SK-MEL-5 (cell line): ENCODE measurements around the gene WDR73. TPM values are rescaled to one million over a fixed set of nuclear protein-coding genes. Genes with fewer than 3 reads are reported as not detected.
"Not testable (repeated sequence)": the region's sequence is repeated elsewhere in the genome, so short reads cannot be mapped to it uniquely, and the experiment has no call there.

Source experiments
- DNase-seq: peaks from one replicate; pipeline ENCODE4 v3.0.0-alpha.2; 2016; ENCODE audit warnings: low read depth, low spot score
- in situ Hi-C: cut with HindIII; loops from 2 replicates; pipeline ENCODE4 v1.10.0; 2016; ENCODE audit warnings: low sequenced_read_pairs, high pct_unique_total_duplicates, low pct_unique_long_range_greater_than_20kb
- total RNA-seq: library from RNA; depleted of rRNA; stranded (reverse); fragments of >200 nt; shearing (Covaris generic); gene quantifications from 2 replicates; pipeline ENCODE4 v1.2.3, GENCODE V29; 2014

The WDR73 gene
- total RNA-seq, 1 experiment from 2014 or later, result 31.5 TPM

DNA sequence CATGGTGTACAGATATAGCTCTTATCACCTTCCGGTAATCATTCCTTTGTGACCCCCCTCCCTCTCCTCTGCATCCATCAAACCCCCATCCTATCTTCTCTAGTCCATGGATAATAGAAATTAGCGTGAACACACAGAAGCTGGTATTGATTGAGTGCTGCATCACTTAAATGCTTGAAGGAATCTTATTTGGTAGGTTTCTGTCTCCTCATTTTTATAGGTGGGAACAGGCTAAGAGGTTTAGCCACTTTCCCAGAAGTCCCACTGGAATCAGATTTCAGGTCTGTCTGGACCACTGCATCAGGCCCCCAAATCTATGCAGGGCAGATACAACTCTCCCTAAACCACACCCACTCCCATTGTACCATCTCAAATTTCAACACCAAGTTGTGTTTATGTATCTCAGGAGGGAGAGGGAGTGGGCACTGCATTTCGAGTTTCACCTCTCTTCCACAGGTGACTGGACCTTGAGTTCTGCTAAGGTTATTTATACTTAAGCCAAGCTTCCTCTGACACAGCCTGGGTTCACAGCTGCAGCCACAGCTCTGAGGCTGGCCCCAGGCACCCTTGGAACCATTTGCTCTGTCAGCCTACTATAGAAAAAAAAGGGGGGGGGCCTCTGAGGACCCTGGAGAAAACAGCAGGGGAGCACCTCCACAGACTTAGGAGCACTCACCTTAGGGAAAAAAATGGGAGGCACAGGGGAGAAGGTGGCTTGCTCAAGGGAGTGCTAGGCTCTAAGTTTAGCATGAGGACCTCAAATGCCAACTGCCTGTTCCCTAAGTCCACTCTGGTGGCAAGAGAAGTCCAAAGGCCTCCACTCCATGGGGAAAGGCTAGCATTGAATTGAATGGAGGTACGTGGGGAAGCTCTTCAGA, 6.1 kb upstream of the WDR73 start:
- in situ Hi-C loops, result no loop called here
- no peak for DNase-seq

DNA sequence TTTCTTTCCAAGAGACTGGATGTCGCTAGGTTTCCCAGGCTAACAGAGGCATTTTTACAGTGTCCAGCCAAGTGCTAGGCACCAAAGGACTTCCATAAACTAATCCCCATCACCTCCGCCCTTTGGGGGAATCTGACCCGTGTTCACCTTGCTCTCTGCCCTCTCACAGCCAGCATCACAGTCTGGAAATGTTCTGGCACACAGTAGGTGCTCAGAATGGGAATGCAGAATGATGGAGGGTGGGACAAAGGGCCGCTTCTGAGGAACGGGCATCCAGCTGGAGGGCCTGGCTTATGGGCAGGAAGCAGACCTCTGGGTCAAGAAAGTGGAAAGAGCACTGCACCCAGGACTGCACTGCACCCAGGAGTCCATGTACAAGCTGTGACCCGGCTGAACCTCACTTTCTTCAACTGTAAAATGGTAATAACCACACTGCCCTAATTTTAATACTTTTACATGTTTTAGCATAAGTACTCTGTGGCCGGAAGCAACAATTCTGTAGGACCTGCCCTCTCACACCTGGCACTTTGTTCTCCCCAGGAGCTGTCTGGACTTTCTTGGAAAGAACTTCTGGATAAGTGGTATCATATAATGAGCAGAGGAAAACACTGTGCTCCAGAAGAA, 4.8 kb upstream of the WDR73 start:
- in situ Hi-C loops, result no loop called here

DNA sequence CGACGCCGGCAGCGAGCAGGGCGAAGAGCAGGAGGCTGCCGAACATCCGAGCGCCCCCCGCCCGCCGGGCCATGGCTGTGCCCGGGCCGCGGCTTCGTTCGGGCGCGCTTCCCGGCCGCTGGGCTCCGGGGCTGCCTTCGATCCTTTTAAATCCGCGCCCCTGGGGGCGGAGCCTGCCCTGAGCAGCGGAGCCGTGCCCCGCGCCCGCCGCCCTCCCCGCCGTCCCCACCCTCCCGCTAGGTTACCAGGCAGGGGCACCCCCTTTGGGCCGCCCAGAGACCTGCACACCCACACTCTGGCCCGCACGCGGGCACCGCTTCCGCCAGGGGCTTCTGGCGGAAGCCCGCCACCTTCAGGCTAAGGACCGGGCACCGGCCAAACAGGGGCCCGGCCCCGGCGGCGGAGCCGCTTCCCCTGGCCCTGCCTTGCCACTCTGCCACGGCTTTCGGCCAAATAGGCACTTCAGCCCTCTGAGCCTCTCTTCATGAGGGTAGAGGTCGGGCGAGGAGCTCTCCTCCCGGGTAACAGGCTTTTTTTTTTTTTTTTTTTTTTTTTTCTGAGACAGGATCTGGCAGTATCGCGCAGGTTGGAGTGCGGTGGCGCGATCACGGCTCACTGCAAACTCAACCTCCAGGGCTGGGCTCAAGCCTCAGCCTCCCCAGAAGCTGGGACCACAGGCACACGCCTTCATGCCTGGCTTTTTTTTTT, 4.2 kb upstream of the WDR73 start, which contains the start of gene NMB:
NMB (minus strand) TSS at position 120 of the 708 bp plus-strand sequence; CDS start at position 73, 47 bp downstream.
- peak; percentile 50 for DNase-seq
- in situ Hi-C loops, result no loop called here

More for the DNA sequence above, 4.8 kb upstream of the WDR73 start:
- no peak for DNase-seq

DNA sequence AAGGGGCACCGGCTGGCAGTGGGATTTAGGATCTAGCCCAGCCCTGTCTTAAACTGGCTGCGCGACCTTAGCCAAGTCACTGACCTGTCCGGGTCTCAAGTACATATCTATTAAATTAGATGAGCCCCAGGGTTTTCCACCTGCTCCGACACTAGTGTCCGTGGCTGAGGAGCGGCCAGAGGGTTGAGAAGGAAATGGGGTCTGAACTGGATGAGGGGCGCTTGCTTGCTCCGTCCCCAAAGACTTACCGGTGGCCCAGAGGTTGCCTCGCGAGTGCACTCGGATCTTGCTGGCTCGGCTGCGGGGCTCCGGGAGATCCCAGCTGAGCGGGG, 3.6 kb upstream of the WDR73 start:
- no peak for DNase-seq
- in situ Hi-C loops, result no loop called here

DNA sequence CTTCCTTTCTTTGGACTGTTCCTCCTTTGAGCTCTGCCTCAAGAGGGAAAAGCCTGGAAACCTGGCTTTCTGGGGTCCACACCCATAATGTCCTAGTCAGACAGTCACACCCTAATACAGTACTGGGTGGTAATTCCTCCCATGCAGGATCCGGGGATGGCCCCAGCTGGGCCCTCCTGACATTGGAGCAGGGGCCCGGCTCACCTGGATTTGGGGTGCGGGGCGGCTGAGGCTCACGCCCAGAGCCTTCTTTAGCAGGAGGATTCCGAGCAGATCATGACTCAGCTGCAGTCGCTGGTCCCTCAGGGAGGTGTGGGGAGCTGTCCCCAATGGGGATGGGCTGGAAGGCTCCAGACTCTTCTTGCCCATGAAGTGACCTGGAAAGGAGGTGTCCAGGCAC, 2.9 kb upstream of the WDR73 start:
- DNase-seq, result no peak
- in situ Hi-C loops, result no loop called here

DNA sequence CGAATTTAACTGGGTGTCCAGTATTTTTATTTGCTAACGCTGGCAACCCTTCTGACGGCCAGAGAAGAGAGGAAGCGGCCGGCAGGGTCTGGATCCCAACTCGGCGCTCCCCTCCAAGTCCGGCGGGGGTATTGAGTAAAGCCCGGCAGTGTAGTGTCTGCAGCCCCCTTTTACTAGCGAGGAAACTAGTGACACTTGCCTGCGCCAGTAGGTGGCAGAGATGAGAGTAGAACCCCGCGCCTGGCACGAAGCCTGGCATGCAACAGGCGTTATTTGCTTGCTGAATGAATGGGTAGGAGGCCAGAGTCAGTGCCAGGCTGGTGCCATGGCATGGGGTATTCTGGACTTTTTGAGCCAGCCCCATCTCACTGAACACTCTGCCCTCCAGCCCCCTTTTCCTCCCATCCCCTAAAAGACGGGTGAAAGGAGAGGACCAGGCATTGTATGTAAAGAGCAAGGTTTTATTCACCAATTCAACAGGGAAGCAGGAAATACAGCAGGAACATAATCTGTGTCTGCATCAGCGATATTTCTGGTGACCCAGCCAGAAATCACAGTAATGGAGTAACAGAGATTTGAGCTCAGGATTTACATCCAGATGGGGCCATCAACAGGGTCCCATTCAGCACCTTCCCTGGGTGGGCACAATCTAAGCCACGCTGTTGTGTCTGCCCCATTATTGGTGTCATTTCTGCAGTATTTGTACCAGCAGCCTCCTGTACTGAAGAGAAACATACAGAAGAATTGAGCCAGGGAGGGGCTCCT, 788 bp upstream of the WDR73 start:
- DNase-seq, result peak; percentile 90
- in situ Hi-C loops, result no loop called here

DNA sequence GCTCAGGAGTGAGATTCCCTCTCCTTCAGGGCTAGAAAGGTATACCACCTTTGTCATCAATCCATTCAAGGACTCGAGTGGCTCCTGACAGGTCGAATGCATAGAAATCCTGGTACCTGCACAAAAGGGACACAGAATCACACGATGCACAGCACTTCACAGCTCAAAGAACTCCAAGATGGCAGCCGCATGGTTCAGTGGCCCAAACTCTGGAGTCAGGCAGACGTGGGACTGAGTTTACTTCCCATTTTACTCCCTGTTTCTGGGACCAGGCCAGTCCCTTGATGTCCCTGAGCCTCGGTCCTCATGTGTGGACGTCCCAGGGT, 536 bp downstream of the WDR73 start:
- peak; percentile 7 for DNase-seq
- in situ Hi-C loops, result no loop called here

DNA sequence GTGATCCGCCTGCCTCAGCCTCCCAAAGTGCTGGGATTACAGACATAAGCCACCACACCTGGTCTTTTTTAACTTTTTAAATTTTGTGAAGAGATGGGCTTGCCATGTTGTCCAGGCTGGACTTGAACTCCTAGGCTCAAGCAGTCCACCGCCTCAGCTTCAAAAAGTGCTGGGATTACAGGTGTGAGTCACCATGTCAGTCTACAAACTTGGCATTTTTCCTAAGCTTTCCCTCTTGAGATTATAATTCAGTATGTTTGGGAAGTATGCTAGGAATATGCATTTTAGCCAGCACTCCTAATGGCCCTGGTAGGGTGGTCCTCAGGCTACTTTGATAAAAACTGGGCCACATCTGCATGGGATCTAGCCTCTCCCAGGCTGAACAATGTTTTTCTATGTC, 4.4 kb downstream of the WDR73 start:
- in situ Hi-C loops, result no loop called here
- DNase-seq, result no peak

DNA sequence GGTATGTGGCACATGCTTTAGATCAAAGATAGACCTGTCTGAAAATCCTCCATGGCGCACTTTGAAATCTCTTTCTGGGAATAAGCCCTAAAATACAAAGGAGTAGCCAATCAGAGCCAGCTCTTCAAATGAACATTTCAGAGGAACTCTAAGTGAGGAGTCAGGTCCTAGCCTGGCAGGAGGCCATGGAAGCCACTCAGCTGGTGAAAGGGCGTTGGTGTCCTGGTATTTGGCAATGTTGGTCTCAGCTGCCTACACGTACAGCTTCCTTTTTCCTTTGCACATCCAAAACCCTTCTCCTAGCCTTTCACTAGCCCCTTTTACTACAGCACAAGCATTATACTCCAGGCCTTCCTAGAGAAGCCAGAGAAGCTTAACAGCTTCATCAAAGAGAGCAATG, 5.5 kb downstream of the WDR73 start:
- DNase-seq, result no peak
- in situ Hi-C loops, result no loop called here

DNA sequence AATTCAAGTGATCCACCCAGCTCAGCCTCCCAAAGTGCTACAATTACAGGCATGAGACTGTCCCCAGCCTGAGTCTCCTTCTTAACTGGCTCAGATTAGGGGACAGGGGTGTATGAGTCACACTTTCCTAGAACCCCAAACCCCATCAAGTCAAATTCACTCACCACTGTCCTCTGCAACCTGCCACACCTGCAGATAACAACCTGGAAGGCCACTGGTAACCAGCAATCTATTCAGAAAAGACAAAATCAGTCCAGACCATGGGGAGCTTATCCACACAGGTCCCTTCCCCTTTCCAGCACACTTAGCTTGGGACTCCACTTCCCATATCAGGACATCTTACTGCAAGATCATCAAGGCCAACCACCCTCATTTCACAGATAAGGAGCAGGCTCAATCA, 6.4 kb downstream of the WDR73 start:
- in situ Hi-C loops, result no loop called here

DNA sequence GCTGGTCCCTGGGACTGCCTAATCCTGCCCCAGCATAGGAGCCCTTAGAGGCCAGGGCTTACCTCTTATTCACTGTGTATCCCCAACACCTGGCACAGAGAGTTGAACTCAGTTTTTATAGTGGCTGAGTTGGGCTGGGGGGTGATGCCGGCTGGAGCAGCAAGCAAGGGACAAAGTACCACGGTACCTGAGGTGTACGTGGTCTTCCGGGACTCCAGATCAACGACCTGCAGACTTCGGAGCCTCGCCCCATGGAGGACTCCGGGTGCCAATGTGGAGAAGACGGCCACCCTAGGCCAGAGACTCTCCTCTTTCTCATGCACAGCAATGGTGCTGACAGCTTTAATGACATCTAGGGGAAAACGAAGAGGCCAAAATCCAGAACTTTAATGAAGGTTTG, 8.1 kb downstream of the WDR73 start:
- in situ Hi-C loops, result no loop called here
- no peak for DNase-seq

More for the DNA sequence above, 6.4 kb downstream of the WDR73 start:
- no peak for DNase-seq

DNA sequence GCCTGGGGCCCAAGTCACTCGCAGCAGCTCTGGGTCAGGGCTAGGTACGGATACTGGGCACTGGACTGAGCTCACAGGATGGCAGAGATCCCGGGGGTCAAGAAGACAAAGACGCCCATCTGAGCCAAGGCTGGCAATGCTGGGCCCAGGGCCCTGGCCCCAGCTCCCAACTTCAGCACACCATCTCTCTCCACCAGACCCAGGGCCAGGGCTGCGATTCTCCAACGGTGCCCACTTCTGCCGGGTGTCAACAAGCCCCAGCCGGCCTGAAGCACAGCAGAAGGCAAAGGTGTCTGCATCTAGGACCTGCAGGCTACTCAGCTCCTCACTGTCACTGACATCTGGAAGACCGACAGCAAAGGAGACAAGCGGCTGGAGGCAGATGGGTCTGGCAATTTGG, 8.6 kb downstream of the WDR73 start:
- DNase-seq, result no peak
- in situ Hi-C loops, result no loop called here

DNA sequence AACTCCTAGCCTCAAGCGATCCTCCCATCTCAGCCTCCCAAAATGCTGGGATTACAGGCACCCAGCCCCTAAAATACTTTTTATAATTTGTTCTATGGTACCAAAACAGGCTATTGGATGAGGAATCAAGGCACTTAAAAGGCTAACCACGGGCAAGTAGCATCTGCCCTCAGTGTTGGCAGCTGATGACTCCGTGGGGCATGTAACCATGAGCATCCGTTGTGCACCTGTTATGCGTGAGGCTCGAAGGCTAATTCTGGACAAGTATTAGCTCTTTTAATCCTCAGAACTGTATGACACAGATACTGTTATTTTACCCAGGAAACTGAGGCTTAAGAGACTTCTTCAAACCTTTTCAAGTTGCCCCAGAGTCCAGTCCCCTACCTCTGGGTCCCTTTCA, 10.2 kb downstream of the WDR73 start:
- no peak for DNase-seq
- in situ Hi-C loops, result no loop called here

DNA sequence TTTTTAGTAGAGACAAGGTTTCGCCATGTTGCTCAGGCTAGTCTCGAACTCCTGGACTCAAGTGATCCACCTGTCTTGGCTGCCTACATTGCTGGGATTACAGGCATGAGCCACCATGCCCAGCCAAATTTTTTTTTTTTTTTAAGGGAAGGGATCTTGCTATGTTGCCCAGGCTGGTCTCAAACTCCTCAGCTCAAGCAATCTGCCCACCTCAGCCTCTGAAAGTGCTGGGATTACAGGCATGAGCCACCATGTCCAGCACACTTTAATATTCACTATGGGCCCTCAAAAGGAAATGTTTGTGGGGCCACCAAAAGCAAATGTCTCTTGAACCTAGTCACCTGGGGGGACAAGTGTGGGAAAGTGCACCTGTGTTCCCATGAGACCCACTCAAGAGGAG, 11.4 kb downstream of the WDR73 start:
- in situ Hi-C loops, DNase-seq: not testable (repeated sequence)

DNA sequence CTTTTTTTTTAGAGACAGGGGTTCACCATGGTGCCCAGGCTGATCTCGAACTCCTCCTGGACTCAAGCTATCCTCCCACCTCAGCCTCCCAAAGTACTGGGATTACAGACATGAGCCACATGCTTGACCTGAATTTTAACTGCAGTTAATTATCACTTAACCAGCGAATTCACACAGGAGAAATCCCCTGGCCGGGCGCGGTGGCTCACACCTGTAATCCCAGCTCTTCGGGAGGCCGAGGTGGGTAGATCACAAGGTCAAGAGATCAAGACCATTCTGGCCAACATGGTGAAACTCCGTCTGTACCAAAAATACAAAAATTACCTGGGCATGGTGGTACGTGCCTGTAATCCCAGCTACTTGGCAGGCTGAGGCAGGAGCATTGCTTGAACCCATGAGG, 12.2 kb downstream of the WDR73 start:
- in situ Hi-C loops, DNase-seq: not testable (repeated sequence)

DNA sequence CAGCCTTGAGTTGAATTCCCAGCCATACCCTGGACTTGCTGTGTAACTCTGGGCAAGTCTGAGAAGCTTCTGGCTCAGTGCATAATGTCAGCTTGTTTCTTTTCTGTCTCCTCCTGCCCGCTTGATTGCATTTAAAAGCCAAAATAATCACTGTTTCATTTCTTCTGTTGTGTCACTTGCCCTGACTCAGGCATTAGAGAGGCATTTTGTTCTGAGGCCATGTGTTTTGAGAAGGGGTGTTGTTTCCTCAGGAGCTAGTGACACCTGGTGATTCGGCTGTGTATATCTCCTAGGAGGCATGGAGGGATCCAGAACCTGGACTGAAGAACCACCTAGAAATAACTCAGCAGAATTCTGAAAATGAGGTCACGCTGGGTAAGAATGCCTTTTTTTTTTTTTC, 16.0 kb downstream of the WDR73 start:
- in situ Hi-C loops, result no loop called here
- peak; percentile 50 for DNase-seq

DNA sequence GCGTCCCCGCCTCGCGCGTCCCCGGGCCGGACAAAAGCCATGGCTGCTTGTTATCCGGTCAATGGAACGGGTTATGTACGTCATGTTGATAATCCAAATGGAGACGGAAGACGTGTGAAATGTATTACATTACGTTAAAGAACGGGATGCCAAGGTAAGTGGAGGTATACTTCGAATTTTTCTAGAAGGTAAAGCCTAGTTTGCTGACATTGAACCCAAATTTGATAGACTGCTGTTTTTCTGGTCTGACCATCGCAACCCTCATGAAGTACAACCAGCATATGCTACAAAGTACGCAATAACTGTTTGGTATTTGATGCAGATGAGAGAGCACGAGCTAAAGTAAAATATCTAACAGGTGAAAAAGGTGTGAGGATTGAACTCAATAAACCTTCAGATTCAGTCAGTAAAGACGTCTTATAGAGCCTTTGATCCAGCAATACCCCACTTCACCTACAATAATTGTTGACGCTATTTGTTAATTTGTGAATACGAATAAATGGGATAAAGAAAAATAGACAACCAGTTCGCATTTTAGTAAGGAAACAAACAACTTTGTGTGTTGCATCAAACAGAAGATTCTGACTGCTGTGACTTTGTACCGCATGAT, 19.8 kb downstream of the WDR73 start:
- no peak for DNase-seq
- in situ Hi-C loops, result no loop called here
